Measurements from ENCODE around the gene ADAT3.

The ADAT3 gene

DNA sequence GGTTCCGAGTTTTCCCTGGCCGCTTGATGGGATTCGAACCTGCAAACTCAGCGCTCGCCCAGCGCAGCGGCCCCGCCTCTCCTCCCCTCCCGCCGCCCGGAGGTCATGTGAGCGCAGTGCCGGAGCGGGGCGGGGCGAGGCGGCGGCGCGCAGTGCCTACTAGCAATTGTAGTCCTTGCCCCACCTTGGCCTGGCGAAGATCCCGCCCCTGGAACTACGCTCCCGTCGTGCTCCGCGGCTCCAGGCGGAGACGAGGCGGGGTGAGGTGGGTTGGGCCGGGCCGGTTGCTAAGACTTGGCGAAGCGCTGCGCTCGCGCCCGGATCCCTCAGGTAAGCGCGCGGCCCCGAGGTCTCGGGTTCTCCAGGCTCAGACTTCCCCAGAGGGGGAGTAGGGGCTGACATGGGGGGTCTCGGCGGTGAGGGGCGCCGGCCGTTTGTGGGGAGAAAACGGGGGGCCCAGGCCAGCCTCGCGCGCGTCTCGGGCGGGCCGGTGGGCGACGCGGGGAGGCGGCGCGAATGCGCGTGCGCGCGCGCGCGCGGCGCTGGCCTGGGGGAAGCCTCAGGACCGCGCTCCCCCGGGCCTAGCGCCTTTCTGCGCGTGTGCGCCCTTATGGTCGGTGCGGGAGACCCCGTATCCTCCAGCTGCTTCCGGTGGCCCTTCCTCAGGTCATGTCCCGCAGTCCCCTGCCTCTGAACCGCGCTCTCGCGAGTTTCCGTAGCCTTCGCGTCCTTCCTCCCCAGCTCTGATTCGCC is at the start of gene ADAT3, which contains the start of gene SCAMP4:
Gene ADAT3 (plus strand): TSS at position 290 of the 753 bp plus-strand sequence. CDS start 6,649 bp downstream, outside the sequence.
Gene SCAMP4 (plus strand): TSS at position 290 of the 753 bp plus-strand sequence. CDS start 9,621 bp downstream, outside the sequence.
- peak; percentile 93 to 94 for DNase-seq

GRCh38 chr19:1855828-1856255 is 49.4 kb upstream of the ADAT3 start:
- DNase-seq, result no peak

DNA sequence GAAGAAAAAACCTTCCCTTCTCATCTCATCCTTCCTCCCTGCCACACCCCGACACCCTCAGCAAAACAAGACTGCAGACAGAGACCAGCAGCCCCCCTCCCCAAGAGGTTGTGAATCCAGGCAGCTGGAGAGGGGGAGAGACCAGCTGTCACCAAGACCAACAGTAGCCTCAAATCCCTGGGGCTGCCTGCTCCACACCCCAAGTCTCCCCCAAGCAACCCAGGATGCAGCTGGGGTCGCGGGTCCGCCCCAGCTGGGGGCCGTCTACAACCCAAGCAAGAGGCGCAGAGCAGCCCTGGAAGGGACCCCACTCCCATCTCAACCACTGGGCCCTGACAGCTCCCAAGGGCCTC is 48.9 kb upstream of the ADAT3 start:
- DNase-seq, result no peak

GRCh38 chr19:1856698-1857603 is 48.2 kb upstream of the ADAT3 start:
- peak; percentile 83 to 89 for DNase-seq

DNA sequence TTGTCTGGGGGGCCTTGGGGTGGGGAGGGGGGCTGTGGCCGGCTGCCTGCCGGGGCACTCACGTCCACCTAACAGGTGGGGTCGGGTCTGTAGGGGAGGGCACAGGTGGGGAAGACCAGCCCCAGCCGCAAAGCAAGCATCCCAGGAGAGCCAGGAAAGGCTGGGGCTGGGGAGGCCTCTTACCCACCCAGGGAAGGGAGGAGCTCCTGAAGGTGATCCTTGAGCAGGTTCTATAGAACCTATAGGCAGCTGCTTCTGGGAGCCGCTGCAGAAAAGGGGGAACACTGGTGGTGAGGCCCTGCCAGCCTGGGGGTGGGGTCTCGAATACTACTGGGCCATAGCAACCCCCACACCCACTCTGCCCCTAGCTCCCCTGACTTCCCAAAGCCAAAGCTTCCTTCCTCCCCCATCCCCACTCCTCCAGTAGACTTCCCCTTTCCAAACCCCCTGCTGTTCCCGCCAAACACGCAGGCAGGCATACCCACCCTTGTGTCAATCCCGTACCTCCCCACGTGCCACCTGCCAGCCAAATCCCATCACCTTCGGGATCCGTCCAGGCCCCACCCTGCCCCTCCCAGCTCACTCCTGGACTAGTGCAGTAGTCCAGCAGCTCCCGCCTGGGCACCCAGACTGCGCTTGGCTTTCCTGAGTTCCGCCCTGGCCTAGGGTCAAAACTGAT is 47.4 kb upstream of the ADAT3 start:
- peak in 1 of 2 experiments; percentile 17 for DNase-seq

- DNase-seq, result no peak
These were observed 46.7 kb upstream of the ADAT3 start for GRCh38 chr19:1858412-1859081.

- DNase-seq, result no peak
These were observed 45.8 kb upstream of the ADAT3 start for GRCh38 chr19:1859331-1859781.

GRCh38 chr19:1860042-1860775 is 45.0 kb upstream of the ADAT3 start:
- DNase-seq, result peak in 1 of 2 experiments; percentile 60

- no peak for DNase-seq
These were observed 44.2 kb upstream of the ADAT3 start for GRCh38 chr19:1860821-1861598.

GRCh38 chr19:1861599-1862031 is 43.6 kb upstream of the ADAT3 start:
- no peak for DNase-seq

GRCh38 chr19:1862068-1862423 is 43.2 kb upstream of the ADAT3 start:
- DNase-seq, result no peak

DNA sequence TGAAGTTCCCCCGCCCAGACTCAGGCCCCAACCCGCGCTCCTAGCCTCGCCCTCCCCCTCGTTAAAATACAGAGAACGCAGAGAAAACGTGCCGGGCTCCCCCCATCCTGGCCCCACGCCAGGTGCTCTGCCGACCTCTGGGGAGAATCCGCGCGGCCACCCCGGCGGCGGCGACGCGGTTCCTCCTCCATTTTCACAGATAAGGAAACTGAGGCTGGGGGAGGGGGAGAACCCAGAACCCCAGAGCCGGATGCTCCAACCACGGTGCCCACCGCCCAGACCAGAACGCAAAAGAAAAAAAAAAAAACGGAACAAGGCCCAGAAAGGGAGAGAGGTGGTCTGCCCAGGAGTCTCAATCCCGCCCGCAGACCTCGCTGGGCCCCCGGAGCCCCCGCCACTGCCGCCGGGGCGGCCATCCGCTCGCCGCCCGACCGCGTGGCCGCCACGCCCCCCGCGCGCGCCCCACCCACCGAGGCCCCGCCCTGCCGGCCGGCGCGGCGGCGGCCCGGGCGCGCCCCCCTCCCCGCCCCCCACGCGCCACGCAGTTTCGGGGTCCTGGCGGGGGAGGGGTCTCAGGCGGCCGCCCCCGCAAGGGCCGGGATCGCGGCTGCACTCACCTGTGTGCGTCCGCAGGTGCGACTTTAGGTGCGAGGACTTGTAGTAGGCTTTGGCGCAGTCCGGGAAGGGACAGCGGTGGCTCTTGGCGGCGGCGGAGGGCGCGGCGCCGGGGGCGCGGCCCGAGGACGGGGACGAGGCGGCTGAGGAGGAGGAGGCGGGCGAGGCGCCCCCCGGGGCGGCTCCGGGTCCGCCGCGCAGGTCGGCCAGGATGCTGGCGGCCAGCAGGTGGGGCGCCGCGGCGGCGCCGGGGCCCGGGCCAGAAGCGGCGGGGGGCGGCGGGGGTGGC is 42.5 kb upstream of the ADAT3 start:
- DNase-seq, result no peak

- DNase-seq, result no peak
These were observed 41.9 kb upstream of the ADAT3 start, which contains the start of gene KLF16 for GRCh38 chr19:1863328-1863637. Gene KLF16, minus strand, starts transcription at chr19:1863579. Its CDS starts 82 bp downstream, at chr19:1863497.

GRCh38 chr19:1863638-1864479 is 41.3 kb upstream of the ADAT3 start:
- peak; percentile 75 to 94 for DNase-seq

DNA sequence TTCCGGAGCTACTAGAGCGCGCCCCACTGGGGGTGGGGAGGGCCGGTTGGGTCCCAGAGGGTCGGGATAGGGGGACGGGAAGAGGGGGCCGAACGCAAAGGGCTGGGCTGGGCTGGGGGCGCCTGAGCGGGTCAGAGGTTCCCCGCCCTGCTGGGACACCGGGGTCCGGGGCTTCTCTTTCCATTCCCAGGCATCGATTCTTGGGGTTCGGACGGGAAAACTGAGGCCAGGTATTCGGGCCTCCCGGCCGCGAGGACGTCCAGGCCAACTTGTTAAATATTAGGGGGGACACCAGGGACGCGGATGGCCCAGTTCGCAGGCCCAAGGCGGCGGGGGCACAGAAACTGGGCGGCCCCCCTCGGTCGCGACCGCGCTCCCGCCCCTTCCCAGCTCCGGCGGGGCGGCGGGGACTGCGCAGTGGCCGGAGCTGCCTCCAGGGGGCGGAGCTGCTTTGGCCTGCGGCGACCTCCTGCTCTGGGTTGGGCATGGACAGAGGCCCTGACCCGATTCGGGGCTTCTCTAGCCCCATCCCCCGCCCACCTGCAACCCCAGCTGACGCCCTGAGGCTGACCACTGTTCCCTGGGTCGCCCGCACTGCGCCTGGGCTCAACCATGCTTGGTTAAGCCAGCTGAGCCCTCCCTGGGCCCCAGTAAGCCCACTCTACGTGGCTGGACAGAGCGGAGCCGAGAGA is 40.6 kb upstream of the ADAT3 start:
- peak; percentile 50 to 53 for DNase-seq

DNA sequence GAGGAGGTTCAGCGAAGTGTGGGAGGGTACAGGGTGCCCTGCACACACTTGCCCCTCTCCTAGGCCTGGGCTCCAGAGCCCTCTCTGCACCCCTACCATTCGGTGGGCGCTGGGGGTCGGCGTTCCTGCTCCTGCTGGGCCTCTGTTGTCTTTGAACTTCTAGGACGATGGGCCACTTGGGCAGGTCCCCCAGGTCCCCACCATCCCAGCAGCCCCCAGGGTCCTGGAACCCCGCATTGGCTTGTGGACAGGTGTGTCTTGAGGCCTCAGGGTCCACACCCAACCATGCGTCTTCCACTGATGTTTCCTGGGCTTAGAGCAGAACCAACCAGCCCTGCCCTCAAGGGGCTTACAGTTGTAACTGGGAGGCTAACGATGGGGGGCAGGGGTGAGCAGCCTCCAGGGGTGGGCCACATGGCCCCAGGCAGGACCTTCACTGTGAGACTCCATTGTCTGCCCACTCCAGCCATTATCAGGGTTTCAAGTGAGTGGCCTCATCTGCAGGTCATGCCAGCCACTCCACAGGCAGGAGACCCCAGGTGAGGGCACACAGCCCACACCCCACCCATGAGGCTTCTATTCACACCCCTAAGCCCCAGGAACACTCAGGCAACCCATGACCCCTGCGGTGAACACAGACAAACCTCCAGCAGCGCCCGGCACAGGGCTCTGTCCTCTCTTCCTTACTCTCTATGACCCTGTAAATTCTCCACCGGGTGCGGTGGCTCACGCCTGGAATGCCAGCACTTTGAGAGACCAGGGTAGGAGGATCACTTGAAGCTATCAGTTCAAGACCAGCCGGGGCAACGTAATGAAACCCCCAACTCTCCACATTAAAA is 39.8 kb upstream of the ADAT3 start:
- no peak for DNase-seq

DNA sequence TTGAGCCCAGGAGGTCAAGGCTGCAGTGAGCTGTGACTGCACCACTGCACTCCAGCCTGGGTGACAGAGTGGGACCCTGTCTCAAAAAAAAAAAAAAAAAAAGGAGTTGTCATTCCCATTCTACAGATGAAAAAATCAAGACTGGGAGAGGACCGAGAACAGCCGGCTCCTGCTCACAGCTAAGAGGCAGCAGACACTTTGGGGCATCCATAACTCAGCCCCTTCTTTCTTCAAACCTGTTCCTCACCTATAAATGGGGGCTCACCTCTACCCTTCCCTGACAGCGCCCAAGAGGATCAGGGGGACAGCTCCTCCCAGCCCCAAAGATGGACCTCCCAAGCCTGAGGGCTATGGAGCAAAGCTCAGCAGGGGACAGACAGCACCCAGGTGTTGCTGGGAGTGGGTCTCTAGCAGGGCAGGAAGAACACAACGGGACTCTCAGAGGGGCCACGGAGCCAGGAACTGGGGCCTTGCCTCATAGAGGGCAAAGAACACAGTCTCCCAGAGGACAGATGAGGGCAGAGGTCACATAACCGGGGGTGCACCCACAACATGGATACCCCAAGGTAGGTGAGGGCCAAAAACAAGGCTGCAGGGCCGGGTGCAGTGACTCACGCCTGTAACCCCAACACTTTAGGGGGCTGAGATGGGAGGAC is 38.4 kb upstream of the ADAT3 start:
- DNase-seq, result no peak

Measured in AML-193 (cell line).